NK-92 (cell line): ENCODE results near the gene MAGEB6B.
"Not testable (repeated sequence)": the region's sequence is repeated elsewhere in the genome, so short reads cannot be mapped to it uniquely, and the experiment has no call there.

Experiments used
- DNase-seq: peaks from one replicate; lab custom pipeline; 2025; ENCODE audit not compliant: unreplicated experiment; lab: John Stamatoyannopoulos, UW

MAGEB6B gene

GRCh38 chrX:26160301-26160700 is at the start of gene MAGEB6B:
Gene MAGEB6B (plus strand): TSS chrX:26160601. CDS start chrX:26160601, 0 bp downstream.
- DNase-seq = no peak

- DNase-seq = no peak
These were observed 22.1 kb upstream of the MAGEB6B start, which contains the start of gene MAGEB18 for GRCh38 chrX:26138274-26138673. Gene MAGEB18 (plus strand): TSS chrX:26138343. CDS start chrX:26138986, 643 bp downstream.

- no peak for DNase-seq
These were observed 14.4 kb upstream of the MAGEB6B start for GRCh38 chrX:26146024-26146423.

GRCh38 chrX:26192204-26192603 is 31.8 kb downstream of the MAGEB6B start, which contains the start of gene MAGEB6:
Gene MAGEB6 (plus strand): TSS chrX:26192440. CDS start chrX:26193847, 1,407 bp downstream.
- DNase-seq = no peak

DNA sequence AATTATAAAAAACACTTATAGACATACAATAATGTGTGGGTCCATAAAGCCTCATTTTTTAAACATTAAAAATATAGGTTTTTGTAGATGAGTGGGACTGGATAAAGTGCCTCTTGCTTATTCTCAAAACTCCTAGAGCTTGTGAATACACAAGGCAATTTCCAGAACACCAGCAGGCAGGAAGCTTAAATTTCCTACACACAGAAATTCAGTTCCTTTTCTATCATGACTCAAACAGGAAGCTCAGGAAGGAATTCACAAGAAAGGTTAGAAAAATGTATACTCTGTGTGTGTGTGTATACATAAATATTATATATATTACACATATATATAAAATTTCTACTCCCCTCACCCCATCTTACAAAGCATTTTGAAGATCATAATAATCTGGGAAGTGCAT is 43.2 kb downstream of the MAGEB6B start:
- no peak for DNase-seq

DNA sequence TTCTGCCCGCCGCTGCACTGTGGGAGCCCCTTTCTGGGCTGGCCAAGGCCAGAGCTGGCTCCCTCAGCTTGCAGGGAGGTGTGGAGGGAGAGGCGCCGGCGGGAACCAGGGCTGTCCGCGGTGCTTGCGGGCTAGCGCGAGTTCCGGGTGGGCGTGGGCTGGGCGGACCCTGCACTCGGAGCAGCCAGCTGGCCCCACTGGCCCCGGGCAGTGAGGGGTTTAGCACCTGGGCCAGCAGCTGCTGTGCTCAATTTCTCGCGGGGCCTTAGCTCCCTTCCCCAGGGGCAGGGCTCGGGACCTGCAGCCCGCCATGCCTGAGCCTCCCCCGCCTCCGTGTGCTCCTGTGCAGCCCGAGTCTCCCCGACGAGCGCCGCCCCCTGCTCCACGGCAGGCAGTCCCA is 44.3 kb downstream of the MAGEB6B start:
- not testable (repeated sequence) for DNase-seq

DNA sequence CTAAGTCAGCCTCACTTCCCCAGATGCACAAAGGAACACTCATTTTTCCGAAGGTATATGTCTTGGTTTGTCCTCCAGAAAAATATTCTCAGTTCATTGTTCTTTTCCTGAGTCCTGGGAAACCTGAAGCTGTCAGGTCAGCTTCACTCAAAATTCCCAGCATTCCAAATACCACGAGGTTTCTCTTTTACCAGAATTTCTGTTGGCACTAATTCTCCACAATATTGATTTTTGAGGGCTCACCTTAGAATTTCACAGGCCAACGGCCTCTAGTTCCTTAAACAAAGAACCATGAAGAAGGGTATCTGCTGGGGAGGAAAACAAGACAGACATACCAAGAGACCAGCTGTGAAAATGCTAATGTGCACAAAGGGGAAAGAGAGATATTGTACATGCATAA is 47.6 kb downstream of the MAGEB6B start:
- DNase-seq = no peak
